GM10847 (cell line): ENCODE results near the gene FA2H.

Source experiments
- POLR2A ChIP-seq: IDR thresholded peaks from 2 replicates; pipeline ENCODE4 v1.6.1; 2011; ENCODE audit not compliant: insufficient read length; ENCODE audit errors: extremely low read depth

FA2H gene

GRCh38 chr16:74773446-74774222 is 986 bp downstream of the FA2H start:
- TF ChIP-seq POLR2A = no peak

DNA sequence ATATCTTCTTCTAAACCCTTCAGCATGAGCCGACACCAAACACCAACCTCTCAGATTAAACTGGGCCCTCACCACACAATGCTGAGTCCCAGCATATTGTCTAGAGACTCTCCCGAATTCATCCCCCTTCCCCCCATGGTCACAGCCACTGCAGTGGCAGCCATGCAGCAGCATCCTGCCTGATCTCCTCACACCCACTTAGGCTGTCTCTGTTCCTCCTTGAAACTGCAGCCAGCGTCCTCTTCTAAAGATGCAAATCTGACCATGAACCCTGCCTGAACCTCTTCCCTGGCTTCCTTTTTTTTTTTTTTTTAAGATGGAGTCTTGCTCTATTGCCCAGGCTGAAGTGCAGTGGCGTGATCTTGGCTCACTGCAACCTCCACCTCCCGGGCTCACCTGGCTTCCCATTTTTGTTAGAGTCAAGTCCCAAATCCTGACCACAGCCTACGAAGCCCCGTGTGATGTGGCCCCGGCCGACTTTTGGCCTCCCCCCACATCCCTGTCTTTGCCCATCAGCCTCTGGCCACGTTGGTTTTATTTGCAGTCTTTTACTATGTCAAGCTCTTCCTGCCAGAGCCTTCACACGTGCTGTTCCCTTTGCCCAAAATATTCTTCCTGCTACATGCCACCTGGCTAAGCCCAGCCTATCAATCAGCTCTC is 2.8 kb downstream of the FA2H start:
- no peak for TF ChIP-seq POLR2A

DNA sequence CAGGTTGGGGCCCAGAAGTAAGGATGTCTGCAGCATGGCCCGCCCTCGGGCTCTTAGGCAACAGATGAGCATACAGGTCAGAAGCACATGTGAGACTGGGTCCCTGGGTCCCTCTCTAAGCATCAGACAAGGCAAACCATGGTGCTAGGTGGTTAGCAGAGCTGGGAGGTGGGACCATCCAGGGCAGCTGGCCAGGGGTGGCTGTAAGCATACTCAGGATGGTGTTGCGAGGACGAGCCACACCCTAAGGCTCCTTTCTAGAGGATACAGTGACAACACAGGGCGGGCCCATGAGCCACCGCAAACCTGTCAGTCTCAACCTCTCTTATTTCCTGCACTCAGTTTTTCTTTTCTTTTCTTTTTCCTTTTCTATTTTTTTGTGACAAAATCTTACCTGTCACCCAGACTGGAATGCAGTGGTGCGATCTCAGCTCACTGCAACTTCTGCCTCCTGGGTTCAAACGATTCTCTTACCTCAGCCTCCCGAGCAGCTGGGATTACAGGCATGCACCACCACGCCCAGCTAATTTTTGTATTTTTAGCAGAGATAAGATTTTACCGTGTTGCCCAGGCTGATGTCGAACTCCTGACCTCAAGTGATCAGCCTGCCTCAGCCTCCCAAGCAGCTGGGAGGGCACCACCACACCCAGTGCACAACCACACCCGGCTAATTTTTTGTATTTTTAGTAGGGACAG is 3.6 kb downstream of the FA2H start:
- no peak for TF ChIP-seq POLR2A

- no peak for TF ChIP-seq POLR2A
These were observed 4.9 kb downstream of the FA2H start for GRCh38 chr16:74769586-74770190.

DNA sequence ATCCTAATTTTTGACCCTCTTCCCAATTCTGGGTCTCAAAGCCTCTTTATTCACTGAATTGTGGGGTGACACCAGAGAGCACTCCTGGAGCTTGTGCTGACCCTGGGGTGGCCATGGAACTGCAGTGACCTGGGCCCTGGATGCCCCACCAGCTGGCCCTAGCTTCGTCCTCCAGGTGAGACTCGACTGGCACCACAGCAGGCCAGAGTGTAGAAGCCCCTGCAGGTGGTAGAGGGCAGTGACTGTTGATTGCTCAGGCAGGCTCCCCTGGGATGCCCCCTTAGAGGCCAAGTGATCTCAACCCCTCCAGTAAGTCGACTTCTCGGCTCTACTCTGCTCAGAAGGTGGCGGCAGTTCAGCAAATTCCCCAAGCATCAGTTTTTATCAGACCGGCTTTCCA is 6.4 kb downstream of the FA2H start:
- TF ChIP-seq POLR2A = no peak

GRCh38 chr16:74767749-74768148 is 6.9 kb downstream of the FA2H start:
- TF ChIP-seq POLR2A = no peak

GRCh38 chr16:74766729-74767128 is 7.9 kb downstream of the FA2H start:
- TF ChIP-seq POLR2A = no peak

- TF ChIP-seq POLR2A = no peak
These were observed 13.0 kb downstream of the FA2H start for GRCh38 chr16:74761665-74762064.

DNA sequence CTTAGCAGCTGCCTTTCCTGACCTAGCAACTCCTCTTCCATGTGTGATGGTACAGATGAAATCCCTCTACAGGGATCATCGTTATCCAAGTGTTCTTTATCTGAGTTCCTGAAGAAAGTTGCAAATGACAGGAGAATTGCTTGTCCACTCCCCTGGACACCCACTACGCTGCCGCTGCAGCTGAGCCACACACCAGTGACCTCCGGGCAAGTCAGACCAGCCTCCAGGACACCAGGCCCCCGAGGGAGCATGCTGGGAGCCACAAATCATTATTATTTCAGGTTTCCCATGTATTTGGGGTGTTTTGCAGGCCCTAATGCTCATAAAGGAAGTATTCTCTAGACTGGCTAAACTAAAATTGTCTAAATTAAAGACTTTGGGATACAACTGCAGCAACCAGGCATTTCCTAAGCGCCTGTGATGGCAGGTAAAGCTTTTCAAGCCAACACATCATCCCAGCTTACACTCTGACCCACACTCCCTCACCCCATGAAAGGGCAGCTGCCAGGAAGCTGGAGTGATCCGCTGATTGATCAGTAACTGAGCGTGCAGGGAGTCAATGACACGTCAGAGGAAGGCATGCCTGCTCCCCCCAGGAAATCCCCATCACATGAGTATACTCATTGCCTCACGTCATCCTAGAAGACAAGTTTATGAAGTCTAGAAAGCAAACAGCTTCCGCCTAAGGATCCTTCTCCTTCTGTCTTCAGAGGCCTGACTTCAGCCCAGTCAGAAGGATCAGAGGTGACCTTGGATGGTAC is 14.4 kb downstream of the FA2H start:
- no peak for TF ChIP-seq POLR2A

DNA sequence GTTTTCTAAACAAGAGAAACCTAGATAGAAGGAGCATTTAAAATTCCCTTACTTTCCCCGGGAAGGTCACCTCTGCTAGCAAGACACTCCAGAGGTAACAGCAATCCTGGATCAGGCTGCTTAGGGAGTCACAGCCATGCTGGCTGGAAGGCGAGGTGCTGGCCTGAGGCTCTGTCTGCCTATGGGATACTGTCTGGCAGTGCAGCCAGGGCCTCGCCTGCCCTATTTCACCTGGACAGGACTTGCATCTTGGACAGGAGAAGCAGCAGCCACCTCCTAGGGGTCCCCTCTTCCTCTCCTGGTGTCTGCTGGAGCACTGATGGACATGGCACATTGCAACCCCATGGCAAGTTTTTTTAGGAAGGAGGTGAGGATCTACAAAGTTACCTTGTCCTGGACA is 15.1 kb downstream of the FA2H start:
- TF ChIP-seq POLR2A = no peak

DNA sequence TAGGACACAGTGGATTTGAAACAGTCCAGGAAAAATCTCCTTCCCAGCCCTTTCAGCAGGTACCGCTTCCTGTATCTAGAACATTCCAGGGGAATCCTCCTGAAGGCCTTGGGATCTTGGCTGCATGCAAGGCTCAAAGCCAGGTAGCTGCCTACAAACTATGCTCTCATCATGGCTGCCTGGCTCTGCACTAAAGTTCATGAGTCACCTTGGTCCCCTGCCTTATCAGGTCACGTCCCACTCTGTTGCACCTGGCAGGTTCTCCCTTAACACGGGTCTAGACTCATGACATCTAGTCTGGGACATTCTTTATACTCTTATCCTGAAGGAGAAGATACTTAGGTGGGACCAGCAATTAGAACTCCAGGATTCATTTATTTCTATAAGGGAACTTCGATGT is 15.8 kb downstream of the FA2H start:
- no peak for TF ChIP-seq POLR2A

DNA sequence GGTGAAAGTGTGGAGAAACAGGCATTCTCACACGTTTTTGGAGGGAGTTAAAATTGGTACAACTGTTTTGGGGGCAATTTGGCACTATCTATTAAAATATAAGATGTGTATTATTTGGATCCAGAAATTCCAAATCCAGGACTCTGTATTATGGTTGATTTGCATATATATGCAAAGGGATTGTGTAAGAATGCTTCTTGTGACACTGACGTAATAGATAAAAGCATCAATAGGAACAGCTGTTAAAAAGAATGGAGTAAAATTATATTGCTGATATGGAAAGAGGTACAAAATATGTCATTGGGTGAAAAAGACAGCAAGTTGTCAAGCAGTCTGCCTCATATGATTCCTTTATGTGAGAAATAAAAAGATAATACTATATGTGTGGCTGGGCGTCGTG is 17.3 kb downstream of the FA2H start:
- no peak for TF ChIP-seq POLR2A

DNA sequence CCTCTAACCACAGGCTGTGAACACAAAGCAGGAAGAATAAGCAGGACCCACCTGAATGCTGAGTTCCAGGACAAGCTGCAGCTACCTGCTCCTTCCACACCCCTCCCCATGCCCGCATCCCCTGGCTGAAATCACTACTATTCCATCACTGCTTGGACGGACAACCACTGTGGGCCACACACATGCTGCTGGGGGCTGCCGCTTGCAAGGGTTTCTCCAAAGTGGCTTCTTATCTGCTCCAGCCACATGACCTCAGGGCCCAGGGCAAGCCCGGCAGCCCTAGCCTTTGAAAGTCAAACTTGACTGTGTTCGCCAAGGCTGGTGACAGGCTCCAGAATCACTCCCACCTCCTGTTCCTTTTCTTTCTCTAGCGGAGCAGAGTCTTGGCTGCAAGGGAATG is 18.4 kb downstream of the FA2H start:
- TF ChIP-seq POLR2A = no peak

DNA sequence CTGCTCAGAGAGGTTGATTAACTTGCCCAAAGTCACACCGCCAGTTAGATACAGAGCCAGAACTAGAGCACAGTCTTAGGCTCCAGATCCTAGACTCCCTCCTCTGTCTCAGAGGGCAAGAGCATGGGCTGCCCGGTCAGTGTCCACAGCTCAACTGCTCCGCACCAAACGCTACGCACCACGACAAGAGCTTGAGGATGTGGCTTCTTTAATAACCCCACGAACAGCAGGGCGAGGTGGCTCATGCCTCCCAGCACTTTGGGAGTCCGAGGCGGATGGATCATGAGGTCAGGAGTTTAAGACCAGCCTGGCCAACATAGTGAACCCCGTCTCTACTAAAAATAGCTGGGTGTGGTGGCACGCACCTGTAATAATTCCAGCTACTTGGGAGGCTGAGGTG is 21.4 kb downstream of the FA2H start:
- no peak for TF ChIP-seq POLR2A

- no peak for TF ChIP-seq POLR2A
These were observed 21.9 kb downstream of the FA2H start for GRCh38 chr16:74752756-74753155.
